Hematopoietic multipotent progenitor cell treated with erythropoietin and hydrocortisone succinate and interleukin-3 and kit ligand, for 17 days (in vitro differentiated cells): Measurements from ENCODE around the gene SNX14.
"Not testable (repeated sequence)": the region's sequence is repeated elsewhere in the genome, so short reads cannot be mapped to it uniquely, and the experiment has no call there.

Experiments used
- DNase-seq: peaks from one replicate; pipeline ENCODE4 v3.0.0-alpha.2; 2015; ENCODE audit warnings: low spot score

SNX14 gene, protein sequence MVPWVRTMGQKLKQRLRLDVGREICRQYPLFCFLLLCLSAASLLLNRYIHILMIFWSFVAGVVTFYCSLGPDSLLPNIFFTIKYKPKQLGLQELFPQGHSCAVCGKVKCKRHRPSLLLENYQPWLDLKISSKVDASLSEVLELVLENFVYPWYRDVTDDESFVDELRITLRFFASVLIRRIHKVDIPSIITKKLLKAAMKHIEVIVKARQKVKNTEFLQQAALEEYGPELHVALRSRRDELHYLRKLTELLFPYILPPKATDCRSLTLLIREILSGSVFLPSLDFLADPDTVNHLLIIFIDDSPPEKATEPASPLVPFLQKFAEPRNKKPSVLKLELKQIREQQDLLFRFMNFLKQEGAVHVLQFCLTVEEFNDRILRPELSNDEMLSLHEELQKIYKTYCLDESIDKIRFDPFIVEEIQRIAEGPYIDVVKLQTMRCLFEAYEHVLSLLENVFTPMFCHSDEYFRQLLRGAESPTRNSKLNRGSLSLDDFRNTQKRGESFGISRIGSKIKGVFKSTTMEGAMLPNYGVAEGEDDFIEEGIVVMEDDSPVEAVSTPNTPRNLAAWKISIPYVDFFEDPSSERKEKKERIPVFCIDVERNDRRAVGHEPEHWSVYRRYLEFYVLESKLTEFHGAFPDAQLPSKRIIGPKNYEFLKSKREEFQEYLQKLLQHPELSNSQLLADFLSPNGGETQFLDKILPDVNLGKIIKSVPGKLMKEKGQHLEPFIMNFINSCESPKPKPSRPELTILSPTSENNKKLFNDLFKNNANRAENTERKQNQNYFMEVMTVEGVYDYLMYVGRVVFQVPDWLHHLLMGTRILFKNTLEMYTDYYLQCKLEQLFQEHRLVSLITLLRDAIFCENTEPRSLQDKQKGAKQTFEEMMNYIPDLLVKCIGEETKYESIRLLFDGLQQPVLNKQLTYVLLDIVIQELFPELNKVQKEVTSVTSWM

DNA sequence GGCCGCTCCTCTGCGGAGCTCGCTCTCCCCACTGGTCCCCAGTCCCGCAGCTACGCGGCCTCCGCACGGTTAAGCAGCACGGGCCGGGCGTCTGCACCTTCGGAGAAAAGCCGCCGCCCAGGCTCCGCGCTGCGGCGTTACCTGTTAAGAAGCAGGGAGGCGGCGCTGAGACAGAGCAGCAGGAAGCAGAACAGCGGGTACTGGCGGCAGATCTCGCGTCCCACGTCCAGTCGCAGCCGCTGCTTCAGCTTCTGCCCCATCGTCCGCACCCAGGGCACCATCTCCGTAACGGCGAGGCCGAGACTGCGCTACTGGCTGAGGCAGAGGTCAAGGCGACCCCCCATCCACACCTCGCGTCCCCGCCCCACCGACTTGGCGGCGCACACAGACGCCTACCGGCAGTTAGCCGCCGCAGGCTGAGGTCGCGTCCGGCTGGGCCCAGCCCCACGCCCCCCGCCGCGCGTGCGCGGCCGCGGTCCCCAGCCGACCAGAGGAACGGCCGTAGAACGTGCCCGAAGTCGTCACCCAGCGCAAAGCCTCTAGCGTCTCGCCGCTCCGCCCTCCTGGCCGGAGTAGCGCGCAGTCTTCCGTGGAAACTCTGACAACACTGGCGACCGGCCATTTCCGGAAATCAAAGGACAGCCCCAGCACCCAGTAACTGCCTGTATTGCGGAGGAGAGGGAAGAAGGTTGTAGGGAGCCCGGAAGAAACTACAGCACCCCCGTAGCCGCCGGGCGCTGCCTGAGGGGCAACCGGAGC is at the start of gene SNX14:
TSS of gene SNX14 (minus strand) at position 421 of the 759 bp plus-strand sequence. CDS start at position 281, 140 bp downstream.
- DNase-seq: peak; percentile 61

DNA sequence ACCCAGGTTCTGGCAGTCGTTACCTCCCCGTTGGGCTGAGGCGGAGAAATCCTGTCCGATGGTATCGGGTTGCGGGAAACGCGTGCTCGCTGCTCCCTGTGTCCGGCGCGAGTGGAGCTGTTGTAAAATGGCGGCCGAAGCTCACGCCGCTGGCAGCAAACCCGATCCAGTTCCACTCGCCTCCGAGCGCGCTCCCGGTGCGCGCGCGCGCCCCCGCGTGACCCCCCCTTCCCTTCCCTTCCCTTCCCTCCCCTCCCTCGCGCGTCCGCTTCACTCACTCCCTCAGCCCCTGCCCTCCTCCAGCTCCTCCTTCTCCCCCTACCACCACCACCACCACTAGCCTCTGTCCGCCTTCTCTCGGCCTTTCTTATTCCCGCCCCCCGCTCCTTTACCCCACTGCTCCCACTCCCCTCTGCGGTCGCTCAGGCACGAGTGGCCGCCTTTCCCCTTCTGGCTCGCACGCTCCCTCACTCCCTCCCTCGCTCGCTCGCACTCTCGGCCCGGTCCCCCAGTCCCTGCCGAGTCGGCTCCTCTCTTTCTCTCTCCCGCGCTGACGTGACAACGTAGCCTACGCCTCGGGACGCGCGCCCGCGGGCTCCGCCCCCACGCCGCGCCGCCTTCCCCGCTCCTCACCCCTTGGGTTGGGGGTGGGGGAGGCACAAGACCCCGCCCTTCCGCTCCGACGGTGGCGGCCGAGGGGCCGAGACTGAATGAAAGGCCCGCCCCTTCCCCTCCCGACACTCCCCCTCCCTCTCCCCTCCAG is 49.3 kb upstream of the SNX14 start, which contains the start of gene SYNCRIP:
TSS of gene SYNCRIP (minus strand) at position 113 of the 763 bp plus-strand sequence. CDS start 1,447 bp downstream, outside the sequence.
- peak; percentile 86 for DNase-seq

DNA sequence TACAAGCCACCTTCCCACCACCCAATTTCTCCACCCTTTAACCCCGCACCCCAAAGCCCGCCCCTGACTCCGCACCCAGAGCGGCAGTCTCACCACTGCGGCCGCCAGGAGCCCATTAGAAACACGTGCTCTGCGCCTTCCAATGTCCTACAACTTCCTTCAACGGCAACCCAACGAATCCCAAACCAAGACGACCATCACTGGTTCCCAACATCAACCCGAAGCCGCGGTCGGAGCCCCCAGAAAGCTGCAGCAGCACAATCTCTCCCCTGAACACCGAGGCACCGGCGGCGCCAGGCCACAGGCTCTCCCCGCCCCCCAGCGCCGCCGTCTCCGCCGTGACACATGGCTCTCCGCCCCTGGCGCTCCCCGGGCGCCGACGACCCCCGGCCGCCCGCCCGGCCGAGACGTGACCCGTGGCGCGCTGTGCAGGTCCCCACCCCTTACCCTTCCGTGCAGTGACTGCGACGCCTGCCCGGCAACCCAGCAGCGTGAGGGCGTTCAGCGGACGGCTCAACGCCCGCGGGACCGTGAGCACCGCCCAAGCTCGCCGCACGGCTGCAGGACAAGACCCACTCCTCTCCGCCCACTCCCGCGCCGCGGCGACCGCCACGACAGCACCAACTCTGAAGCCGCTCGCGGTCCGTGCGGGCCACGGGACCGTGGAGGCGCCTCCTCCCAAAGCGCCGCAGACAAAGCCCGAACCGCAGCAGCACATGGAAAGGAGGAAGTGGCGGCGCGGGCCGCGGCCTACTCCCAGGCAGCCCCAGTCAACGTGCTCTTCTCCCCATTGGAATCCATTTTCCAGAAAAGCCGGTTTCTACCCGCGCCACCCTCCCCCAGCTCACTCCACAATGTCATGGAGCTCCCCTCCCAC is 48.5 kb upstream of the SNX14 start:
- peak; percentile 34 for DNase-seq

DNA sequence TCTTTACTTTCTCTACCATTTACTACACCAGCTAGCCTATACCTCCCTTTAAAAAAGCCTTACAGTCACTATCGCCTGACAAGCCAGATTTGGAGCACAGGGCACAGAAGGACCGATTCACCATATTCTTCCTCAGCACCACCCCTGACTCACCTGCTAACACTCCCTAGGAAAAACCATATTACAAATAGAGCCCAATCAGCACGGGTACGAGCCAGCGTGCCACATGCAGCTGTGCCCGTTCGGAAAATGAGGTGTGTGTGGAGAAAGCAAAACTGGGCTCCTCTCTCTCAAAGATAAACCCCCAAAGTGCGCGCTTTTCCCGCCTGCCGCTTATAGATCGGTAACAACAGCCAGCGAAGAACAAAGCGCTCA is 47.9 kb upstream of the SNX14 start:
- no peak for DNase-seq

DNA sequence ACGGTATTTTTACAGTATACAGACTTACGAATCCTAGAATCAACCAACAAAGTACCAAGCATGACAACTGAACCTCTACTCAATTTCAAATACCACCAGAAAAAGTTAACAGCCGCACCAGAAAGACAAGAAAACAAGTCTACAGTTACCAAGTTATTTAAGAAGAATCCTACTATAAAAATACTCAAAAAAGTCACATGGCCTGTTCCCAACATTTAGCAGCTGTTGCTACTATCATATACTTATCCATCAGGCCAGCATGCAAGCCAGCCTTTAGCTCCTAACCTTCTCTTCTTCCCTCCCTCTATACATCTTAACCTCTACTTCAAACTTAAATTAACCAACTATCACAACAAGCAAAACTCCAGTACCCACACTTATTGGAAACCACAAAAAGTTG is 47.2 kb upstream of the SNX14 start:
- DNase-seq: peak; percentile 19

DNA sequence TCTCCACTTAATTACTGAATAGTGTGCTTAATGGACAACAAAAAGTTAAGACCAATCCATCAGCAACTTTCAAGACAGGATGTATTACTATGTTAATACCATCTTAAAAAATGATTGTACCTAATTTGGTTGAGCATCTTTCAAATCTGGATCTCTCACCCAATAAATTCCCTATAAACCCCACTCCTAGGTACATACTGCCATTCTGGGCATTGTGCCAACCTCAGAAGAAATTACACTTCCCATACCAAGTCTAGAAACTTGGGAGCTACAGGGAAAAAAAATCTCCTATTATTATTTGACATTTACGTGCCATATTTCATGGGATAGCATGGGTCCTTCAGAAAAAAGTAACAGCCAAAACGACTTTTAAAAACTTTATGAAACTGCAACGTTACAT is 43.9 kb upstream of the SNX14 start:
- no peak for DNase-seq

DNA sequence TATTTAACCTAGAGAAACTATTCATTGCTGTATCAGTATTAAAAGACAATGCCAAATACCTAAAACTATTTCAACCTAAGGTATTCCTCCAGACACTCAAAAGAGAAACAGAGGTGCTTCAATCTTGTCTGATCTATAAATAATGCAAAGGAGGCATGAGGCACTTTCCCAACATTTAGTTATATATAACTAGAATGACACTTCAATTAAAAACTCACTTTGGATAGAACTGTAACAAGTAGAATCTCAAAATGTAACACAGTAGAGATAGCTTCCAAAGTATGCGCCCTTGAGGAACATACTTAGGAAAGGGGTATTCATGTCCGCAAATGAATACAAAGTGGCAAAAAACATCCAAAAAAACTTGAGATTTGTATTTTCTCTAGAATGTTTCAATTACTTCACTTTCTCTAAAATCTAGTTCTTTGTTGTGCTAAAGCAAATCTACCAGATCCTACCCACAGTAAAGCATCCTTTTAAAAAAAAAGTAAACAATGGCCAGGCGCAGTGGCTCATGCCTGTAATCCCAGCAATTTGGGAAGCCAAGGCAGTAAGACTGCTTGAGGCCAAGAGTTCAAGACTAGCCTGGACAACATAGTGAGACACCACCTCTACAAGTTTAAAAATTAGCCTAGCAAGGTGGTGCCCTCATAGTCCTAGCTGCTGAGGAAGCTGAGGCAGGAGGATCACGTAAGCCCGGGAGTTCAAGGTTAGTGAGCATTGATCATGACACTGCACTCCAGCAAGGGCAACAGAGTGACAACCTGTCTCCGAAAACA is 38.7 kb upstream of the SNX14 start:
- no peak for DNase-seq

DNA sequence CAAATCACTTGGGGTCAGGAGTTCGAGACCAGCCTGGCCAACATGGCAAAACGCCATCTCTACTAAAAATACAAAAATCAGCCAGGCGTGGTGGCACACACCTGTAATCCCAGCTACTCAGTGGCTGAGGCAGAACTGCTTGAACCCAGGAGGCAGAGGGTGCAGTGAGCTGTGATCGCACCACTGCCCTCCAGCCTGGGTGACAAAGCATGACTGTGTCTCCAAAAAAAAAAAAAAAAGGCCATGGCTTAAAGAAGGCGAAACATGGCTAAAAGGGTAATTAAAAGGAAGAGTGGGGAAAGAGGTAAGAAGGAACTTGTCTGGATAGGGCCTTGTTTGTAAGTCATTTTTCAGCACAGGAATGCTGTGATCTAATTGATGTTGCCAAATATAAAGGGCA is 37.5 kb upstream of the SNX14 start:
- not testable (repeated sequence) for DNase-seq

DNA sequence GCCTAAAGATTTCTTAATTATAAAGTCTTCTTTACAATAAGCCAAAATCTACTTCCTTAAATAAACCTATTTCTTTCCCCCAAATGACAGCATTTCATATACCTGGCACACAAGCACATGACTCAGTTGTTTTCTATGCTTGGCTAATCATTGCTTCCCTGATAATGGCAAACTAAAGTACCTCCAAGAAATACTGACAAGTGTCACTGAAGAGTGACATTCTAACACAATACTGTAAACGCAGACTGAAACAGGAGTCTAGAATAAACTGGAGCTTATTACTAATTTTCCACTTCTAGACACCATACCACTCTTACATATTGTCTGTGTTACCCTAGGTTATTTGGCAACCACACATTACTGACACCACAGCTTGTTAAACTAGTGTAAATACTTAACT is 34.7 kb upstream of the SNX14 start:
- DNase-seq: no peak

DNA sequence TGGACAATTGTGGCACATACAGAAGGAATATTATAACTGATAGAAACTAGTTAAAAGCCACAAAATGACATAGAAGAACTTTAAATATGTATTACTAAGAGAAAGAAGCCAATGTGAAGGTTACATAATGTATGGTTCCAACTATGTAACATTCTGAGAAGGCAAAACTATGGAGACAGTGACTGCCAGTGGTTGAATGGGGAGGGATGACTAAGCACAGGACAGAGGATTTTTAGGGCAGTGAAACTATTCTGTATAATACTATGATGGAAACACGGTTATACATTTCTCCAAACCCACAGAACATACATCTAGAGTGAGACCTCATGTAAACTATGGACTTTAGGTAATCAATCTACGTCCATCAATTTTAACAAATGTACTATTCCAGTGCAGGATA is 26.6 kb upstream of the SNX14 start:
- no peak for DNase-seq

DNA sequence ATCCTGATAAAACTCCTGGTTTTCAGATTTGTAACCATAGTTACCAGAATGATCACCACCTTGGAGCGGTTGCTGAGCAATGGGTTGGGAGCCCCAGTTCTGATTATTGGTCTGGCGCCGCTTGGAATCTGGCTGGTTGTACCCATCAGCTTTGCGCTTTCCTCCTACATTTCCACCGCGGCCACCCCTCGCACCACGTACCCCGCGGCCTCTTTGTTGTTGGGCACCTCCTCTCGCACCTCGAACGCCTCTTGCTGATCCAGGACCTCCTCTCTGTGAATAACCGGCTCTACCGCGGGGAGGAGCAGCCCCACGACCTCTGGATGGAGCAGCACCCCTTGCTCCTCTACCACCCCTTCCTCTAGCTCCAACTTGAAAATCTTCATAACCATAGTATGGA is 21.1 kb upstream of the SNX14 start:
- DNase-seq: no peak

DNA sequence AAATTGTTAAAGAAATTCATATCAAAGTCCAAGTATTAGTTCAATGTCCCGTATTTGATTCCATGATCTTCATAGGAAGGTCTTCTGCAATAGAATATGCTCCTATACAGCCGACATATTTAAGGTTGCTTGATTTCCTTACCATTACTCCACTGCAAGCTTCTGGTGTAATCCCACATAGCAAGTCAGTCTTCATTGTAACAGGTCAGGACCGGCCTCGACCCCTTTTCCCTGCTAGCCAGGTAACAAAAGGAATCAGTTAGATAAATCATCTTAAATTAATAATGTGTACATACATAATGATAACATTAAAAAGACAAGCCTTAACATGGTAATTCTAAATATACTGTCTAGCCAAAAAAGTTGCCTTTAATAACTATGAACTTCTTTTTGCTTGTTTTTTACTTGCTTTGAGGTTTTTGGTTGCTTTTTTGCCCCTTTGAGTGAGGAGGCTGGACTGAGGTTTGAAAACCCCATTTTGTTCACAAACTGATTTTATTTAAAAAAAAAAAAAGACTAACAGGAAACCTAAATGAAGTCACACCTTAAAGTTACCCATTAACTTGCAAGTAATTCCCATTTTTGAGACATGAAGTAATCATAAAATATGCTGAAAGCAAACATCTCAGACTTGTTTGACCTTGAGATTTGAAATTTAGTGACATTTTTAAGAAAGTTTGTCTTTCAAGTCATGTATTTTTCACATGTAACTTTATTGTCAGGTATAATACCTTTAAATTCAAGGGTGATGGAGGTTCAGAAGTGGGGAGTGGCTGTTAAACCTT is 19.2 kb upstream of the SNX14 start:
- no peak for DNase-seq

DNA sequence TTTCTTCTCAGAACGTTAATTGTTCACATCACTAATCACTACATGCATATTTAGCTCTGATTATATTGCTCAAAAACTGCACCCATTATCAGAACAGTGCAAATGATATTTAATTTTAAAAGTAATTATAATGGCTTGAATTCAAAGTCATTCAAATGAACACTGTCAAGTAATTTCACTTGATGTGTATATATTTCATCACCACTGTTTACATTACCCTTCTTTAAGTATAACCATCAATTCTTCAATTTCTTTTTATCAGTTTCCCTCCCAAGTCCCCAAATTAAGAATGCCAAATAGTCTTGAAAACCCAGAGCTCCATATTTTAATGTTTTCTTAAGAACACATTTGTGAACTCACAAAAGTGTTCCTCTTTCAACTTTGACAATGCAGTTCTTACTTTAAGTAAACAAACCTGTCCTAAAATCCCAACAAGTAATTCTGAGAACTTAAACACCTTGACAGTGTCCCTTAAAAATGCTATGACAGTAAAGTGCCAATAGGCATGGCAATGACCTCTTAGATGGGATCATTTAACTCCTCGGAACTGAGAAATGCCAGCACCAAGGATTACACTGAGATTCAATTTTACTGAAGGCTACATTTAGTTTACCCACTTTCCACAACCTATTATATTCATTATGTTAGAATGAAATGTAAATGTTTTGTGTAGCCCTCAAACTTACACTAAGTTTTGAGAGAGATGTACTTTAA is 16.7 kb upstream of the SNX14 start:
- no peak for DNase-seq

DNA sequence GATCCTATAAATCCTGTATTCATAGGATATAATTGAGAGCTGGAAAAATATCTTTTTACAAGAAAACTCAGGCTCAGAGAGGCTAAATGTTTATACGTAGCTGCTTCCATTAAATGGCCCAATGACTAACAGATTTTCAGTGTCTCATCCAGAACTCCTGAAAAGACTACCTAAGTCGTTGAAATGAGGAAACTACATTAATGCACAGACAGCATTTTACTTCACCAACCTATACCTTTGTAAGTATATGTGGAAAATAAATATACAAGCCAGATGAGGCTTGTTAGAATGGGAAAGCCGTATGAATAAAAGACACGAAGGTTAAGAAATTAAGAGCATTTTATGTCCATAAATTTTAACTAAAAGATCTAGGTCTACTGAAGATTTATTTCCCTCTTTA is 8.4 kb upstream of the SNX14 start:
- DNase-seq: no peak

DNA sequence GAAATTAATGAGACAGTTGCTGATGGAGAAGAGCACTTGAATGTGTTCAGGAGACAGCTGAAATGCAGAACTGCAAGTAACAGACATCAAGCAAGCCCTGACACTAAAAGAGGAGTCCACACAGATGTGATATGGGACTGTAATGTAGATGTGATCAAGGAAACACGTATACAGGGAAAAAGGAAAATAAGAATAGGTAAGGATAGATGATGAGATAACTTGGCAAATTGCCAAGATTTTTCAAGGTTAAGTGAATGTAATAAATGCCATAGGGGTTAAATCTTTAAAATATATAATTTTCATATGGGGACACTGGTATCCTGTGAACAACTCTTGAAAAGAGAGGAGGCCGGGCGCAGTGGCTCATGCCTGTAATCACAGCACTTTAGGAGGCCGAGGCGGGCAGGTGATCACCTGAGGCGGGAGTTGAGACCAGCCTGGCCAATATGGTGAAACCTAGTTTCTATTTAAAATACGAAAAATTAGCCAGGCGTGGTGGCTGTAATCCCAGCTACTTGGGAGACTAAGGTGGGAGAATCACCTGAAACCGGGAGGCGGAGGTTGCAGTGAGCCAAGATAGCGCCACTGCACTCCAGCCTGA is 7.2 kb upstream of the SNX14 start:
- DNase-seq: no peak

DNA sequence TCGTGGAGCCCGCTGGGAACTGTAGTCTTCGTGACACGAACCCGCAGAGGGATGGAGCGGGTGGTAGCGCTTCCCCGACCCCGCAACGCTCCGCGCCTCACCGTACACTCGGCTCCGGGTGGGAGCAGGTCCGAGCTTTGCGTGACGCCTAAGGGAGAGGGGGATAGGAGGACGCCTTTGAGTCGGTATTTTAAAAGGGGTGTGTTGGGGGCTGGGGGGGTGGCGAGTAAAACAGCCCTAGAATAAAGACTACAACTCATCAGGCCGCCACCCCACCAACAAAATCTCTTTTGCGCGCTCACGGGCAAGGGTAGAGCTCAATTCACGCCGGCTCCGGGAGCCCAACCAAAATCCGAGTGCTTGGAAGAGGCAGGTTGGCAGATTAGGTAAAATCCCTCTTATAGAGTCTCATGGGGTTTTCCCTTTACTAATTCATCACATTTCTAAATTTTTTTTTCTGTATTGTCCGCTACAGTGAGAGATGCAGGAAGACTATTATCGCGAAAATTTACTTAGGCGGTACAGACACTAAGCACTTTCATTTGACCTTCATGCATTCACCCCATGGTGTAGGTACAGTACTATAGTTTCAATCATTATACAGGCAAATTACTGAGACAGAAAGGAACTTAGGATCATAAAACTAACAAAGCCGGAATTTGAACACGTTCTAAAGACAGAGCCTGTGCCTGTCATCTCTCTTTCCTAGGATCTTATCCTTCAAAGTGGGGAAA is 706 bp upstream of the SNX14 start:
- DNase-seq: no peak

DNA sequence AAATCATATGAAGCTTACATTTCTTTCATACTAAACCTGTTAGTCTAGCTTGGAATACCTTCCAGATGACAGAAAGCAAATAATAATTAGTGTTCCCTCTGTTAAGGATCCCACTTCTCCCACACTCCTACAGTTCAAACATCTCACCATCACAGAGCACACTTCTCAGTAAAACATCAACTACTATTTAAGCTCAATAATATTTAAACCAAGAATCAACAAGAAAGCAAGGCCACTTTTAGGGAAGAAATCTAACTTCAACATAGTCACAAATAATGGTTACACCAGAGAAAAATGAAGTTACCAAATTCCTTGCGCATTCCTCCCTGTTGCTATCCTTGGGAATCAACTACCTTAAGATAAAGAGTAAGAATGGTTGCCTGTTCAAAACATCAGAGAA is 1.6 kb downstream of the SNX14 start:
- no peak for DNase-seq
